MM.1S (cell line): Measurements from ENCODE around the gene TMEM31.

ENCODE experiments used
- DNase-seq: peaks from one replicate; pipeline ENCODE4 v3.0.0-alpha.2; 2015
- H2AFZ ChIP-seq: fragments of 300-600 bp; sonication (generic); 2 replicates; pipeline ENCODE4 v1.6.0; 2016; ENCODE audit warnings: antibody characterized with exemption, low read length
- H3F3A ChIP-seq: fragments of 300-600 bp; sonication (generic); 2 replicates; pipeline ENCODE4 v1.6.1; 2016; ENCODE audit warnings: mild to moderate bottlenecking, antibody characterized with exemption, low read length, moderate library complexity, mixed read lengths; ENCODE audit not compliant: insufficient read depth
- H3K27ac ChIP-seq: fragments of 300-600 bp; sonication (generic); 2 replicates; pipeline ENCODE4 v1.5.1; 2016; ENCODE audit warnings: mild to moderate bottlenecking, low read length
- H3K27me3 ChIP-seq: fragments of 300-600 bp; sonication (generic); replicated peaks from 2 replicates; pipeline ENCODE4 v1.6.0; 2016; ENCODE audit warnings: low read length; ENCODE audit not compliant: insufficient read depth
- H3K36me3 ChIP-seq: fragments of 300-600 bp; sonication (generic); replicated peaks from 2 replicates; pipeline ENCODE4 v1.6.1; 2016; ENCODE audit warnings: mild to moderate bottlenecking, low read length, mixed read lengths; ENCODE audit not compliant: insufficient read depth
- H3K4me1 ChIP-seq: fragments of 300-600 bp; sonication (generic); 2 replicates; pipeline ENCODE4 v1.6.1; 2016; ENCODE audit warnings: low read length, mixed read lengths
- H3K4me2 ChIP-seq: fragments of 300-600 bp; sonication (generic); 2 replicates; pipeline ENCODE4 v1.6.0; 2016; ENCODE audit warnings: low read depth, low read length
- H3K4me3 ChIP-seq: fragments of 300-600 bp; sonication (generic); 2 replicates; pipeline ENCODE4 v1.5.1; 2016; ENCODE audit warnings: low read length, mixed read lengths
- H3K79me2 ChIP-seq: fragments of 300-600 bp; sonication (generic); 2 replicates; pipeline ENCODE4 v1.6.1; 2016; ENCODE audit warnings: mixed run types, low read length, mixed read lengths
- H3K9ac ChIP-seq: fragments of 300-600 bp; sonication (generic); 2 replicates; pipeline ENCODE4 v1.6.1; 2016; ENCODE audit warnings: low read length, mixed read lengths
- H3K9me2 ChIP-seq: fragments of 300-600 bp; sonication (generic); replicated peaks from 2 replicates; pipeline ENCODE4 v1.6.1; 2016; ENCODE audit warnings: mild to moderate bottlenecking, low read length, mixed read lengths; ENCODE audit not compliant: insufficient read depth
- H3K9me3 ChIP-seq: fragments of 300-600 bp; sonication (generic); replicated peaks from 2 replicates; pipeline ENCODE4 v1.6.1; 2016; ENCODE audit warnings: mild to moderate bottlenecking, low read length, mixed read lengths; ENCODE audit not compliant: insufficient read depth
- H4K20me1 ChIP-seq: fragments of 300-600 bp; sonication (generic); 2 replicates; pipeline ENCODE4 v1.6.1; 2016; ENCODE audit warnings: mild to moderate bottlenecking, low read length, moderate library complexity, mixed read lengths; ENCODE audit not compliant: insufficient read depth
- EZH2 ChIP-seq: fragments of 300-600 bp; sonication (generic); optimal IDR thresholded peaks from 2 replicates; pipeline ENCODE3; 2017; ENCODE audit warnings: low read depth, mild to moderate bottlenecking, antibody characterized with exemption, low read length, mixed read lengths
- EZH2phosphoT487 ChIP-seq: fragments of 300-600 bp; sonication (generic); IDR thresholded peaks from 2 replicates; pipeline ENCODE4 v1.6.1; 2018; ENCODE audit warnings: antibody characterized with exemption, low read length
- TF ChIP-seq, protein P1 (sequence below): fragments of 300-600 bp; sonication (generic); IDR thresholded peaks from 2 replicates; pipeline ENCODE4 v1.5.1; 2016; ENCODE audit warnings: antibody characterized with exemption, low read length, mixed read lengths

Gene TMEM31

DNA sequence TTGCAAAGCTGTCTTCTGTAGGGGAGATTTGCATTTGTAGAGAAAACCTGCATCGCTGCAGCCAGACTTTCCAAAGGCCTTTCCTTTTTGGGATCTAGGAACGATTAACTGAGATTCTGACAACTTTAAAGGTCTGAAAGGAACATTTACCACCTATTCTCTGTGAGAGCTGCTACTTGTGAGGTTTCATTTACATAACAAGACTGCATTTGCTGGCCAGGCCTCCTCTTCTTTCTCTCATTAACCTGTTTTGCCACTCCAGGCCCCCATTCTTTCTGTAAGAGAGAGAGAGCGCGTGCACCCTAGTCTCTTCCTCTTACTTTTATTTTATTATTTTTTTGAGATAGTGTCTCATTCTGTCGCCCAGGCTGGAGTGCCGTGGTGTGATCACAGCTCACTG lies 31.6 kb downstream of the TMEM31 start:
- DNase-seq = no peak
- Histone ChIP-seq H3K27ac (no peak overlapping the region), H3K36me3 (no peaks in the 10 kb centered on the region), H3K79me2 (no peaks in the 10 kb centered on the region), H3K9me2 (no peaks in the 10 kb centered on the region), H3F3A (no peaks in the 10 kb centered on the region), H3K4me2 (no peak overlapping the region), H2AFZ (no peak overlapping the region), H4K20me1 (no peaks in the 10 kb centered on the region), H3K27me3 (no peaks in the 10 kb centered on the region), H3K9ac (no peak overlapping the region), H3K9me3 (no peaks in the 10 kb centered on the region), H3K4me3 (no peak overlapping the region), H3K4me1 (no peaks in the 10 kb centered on the region)
- TF ChIP-seq EZH2 (no peak), EZH2phosphoT487 (no peak)
- TF ChIP-seq, protein P1, sequence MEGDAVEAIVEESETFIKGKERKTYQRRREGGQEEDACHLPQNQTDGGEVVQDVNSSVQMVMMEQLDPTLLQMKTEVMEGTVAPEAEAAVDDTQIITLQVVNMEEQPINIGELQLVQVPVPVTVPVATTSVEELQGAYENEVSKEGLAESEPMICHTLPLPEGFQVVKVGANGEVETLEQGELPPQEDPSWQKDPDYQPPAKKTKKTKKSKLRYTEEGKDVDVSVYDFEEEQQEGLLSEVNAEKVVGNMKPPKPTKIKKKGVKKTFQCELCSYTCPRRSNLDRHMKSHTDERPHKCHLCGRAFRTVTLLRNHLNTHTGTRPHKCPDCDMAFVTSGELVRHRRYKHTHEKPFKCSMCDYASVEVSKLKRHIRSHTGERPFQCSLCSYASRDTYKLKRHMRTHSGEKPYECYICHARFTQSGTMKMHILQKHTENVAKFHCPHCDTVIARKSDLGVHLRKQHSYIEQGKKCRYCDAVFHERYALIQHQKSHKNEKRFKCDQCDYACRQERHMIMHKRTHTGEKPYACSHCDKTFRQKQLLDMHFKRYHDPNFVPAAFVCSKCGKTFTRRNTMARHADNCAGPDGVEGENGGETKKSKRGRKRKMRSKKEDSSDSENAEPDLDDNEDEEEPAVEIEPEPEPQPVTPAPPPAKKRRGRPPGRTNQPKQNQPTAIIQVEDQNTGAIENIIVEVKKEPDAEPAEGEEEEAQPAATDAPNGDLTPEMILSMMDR = no peak

DNA sequence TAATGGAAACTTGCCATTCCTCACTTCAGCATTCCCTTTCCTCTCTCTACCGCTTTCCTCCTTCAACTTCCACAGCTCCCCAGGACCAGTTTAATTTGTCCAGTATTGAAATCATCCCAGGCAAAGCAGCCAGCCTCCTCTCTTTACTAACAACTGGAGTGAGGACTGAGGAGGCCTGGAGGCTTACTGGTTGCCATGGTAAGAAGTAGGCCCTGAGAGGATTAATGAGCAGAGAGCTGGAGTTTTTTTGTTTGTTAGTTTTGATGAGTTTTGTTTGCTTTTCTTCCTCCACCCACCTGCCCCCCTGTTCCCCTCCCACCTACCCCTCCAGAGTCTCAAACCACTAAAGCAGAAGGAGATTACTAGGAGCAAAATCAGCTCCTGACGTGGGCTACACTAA lies 36.5 kb downstream of the TMEM31 start:
- H4K20me1 ChIP-seq = no peaks in the 10 kb centered on the region
- H2AFZ ChIP-seq = no peak overlapping the region
- no peak overlapping the region for H3K4me3 ChIP-seq
- H3K36me3 ChIP-seq = no peaks in the 10 kb centered on the region
- H3K79me2 ChIP-seq = no peaks in the 10 kb centered on the region
- TF ChIP-seq EZH2 (no peak), EZH2phosphoT487 (no peak)
- TF ChIP-seq, protein P1 = no peak
- H3K4me1 ChIP-seq = no peaks in the 10 kb centered on the region
- H3F3A ChIP-seq = no peaks in the 10 kb centered on the region
- no peak overlapping the region for H3K4me2 ChIP-seq
- H3K27ac ChIP-seq = no peak overlapping the region
- no peak overlapping the region for H3K9ac ChIP-seq
- no peak for DNase-seq
- H3K9me2 ChIP-seq = no peaks in the 10 kb centered on the region
- H3K9me3 ChIP-seq = no peaks in the 10 kb centered on the region
- H3K27me3 ChIP-seq = no peaks in the 10 kb centered on the region

GRCh38 chrX:103754401-103754800 lies 43.7 kb downstream of the TMEM31 start:
- no peak overlapping the region for H2AFZ ChIP-seq
- H3K36me3 ChIP-seq = no peaks in the 10 kb centered on the region
- no peaks in the 10 kb centered on the region for H4K20me1 ChIP-seq
- no peaks in the 10 kb centered on the region for H3K79me2 ChIP-seq
- H3K27ac ChIP-seq = no peak overlapping the region
- H3K4me2 ChIP-seq = no peak overlapping the region
- TF ChIP-seq EZH2phosphoT487 (no peak), EZH2 (no peak)
- TF ChIP-seq, protein P1 = no peak
- H3K4me3 ChIP-seq = no peak overlapping the region
- H3F3A ChIP-seq = no peaks in the 10 kb centered on the region
- no peak for DNase-seq
- no peaks in the 10 kb centered on the region for H3K4me1 ChIP-seq
- no peak overlapping the region for H3K9ac ChIP-seq
- no peaks in the 10 kb centered on the region for H3K9me3 ChIP-seq
- H3K9me2 ChIP-seq = no peaks in the 10 kb centered on the region
- H3K27me3 ChIP-seq = no peaks in the 10 kb centered on the region
